Measurements from ENCODE around the gene OR2T29.
"Not testable (repeated sequence)": the region's sequence is repeated elsewhere in the genome, so short reads cannot be mapped to it uniquely, and the experiment has no call there.

The OR2T29 gene

GRCh38 chr1:248507773-248508172, 54.8 kb downstream of the OR2T29 start, which contains the start of gene OR2G6:
OR2G6 (plus strand) TSS chr1:248508073; CDS start chr1:248521647, 13,574 bp downstream.
- DNase-seq = not testable (repeated sequence)
